ENCODE measurements around the gene GOSR2.

DNA sequence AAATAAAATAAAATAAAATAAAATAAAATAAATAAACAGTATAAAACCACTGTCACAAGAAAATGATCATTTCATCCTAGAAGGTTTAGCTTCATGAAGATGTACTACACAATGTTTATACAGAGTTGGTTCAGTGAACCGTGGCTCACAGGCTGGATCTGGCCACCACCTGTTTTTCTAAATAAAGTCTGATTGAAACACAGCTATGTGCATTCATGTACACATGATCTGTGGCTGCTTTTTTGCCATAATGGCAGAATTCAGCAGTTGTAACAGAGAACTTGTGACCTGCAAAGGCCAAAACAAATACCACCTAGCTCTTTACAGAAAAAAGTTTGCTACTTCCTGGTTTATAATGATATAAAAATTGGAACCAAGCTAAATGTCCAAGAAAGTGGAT lies 68.7 kb downstream of the GOSR2 start:
- TF ChIP-seq, protein P1, sequence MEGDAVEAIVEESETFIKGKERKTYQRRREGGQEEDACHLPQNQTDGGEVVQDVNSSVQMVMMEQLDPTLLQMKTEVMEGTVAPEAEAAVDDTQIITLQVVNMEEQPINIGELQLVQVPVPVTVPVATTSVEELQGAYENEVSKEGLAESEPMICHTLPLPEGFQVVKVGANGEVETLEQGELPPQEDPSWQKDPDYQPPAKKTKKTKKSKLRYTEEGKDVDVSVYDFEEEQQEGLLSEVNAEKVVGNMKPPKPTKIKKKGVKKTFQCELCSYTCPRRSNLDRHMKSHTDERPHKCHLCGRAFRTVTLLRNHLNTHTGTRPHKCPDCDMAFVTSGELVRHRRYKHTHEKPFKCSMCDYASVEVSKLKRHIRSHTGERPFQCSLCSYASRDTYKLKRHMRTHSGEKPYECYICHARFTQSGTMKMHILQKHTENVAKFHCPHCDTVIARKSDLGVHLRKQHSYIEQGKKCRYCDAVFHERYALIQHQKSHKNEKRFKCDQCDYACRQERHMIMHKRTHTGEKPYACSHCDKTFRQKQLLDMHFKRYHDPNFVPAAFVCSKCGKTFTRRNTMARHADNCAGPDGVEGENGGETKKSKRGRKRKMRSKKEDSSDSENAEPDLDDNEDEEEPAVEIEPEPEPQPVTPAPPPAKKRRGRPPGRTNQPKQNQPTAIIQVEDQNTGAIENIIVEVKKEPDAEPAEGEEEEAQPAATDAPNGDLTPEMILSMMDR (IDR thresholded peaks at IDR 0.05): no peak
- TF ChIP-seq POLR2A (IDR thresholded peaks at IDR 0.05): no peak
- TF ChIP-seq POLR2AphosphoS5 (IDR thresholded peaks at IDR 0.05): no peak
- no peak for TF ChIP-seq EP300 (IDR thresholded peaks at IDR 0.05)

All from sigmoid colon (tissue), 4 donors.